Ectodermal cell (in vitro differentiated cells): Measurements from ENCODE around the gene DCAF15.
A peak's percentile ranks its signal among the peaks of the same experiment; 100 is the strongest.

Experiments
- H3K27ac ChIP-seq: 2 replicates; pipeline ENCODE4 v1.7.0; 2013; ENCODE audit warnings: mild to moderate bottlenecking, low read depth, low read length; ENCODE audit not compliant: insufficient read depth, poor library complexity, severe bottlenecking
- H3K27me3 ChIP-seq: 2 replicates; pipeline ENCODE4 v1.7.0; 2013; ENCODE audit warnings: mild to moderate bottlenecking, low read length; ENCODE audit not compliant: insufficient read depth, control insufficient read depth, poor library complexity, severe bottlenecking
- H3K36me3 ChIP-seq: one replicate; pipeline ENCODE4 v1.7.0; 2013; ENCODE audit warnings: low read length; ENCODE audit not compliant: control insufficient read depth, insufficient read depth
- H3K4me1 ChIP-seq: one replicate; pipeline ENCODE4 v1.7.0; 2013; ENCODE audit warnings: low read length; ENCODE audit not compliant: control insufficient read depth, insufficient read depth
- H3K4me3 ChIP-seq: 2 replicates; pipeline ENCODE4 v1.7.0; 2013; ENCODE audit warnings: low read depth, low read length, control low read depth; ENCODE audit not compliant: insufficient read depth
- H3K9me3 ChIP-seq: 2 replicates; pipeline ENCODE4 v1.7.0; 2013; ENCODE audit warnings: mild to moderate bottlenecking, low read length, moderate library complexity; ENCODE audit not compliant: control insufficient read depth
- WGBS, 2 experiments: methylation state at CpG; one replicate each; pipeline ENCODE4 v1.1.7; 2013; ENCODE audit warnings: missing lambda C conversion rate in 2 of 2; 5-methylcytosine and 5-hydroxymethylcytosine counted together

The DCAF15 gene

GRCh38 chr19:13976446-13976845, 24.1 kb downstream of the DCAF15 start:
- peaks cover 9% of the 10 kb centered on the region for H3K4me1 ChIP-seq
- H3K9me3 ChIP-seq = no peaks in the 10 kb centered on the region
- no peaks in the 10 kb centered on the region for H3K36me3 ChIP-seq
- H3K4me3 ChIP-seq = no peak overlapping the region
- no peaks in the 10 kb centered on the region for H3K27me3 ChIP-seq
- H3K27ac ChIP-seq = no peak overlapping the region
- WGBS, 2 experiments = 93 to 94% methylated on average over 12 of the region's 12 CpGs

- H3K4me1 ChIP-seq = peaks cover 9% of the 10 kb centered on the region
- H3K27me3 ChIP-seq = no peaks in the 10 kb centered on the region
- 91 to 92% methylated on average over 12 of the region's 12 CpGs for WGBS, 2 experiments
- H3K27ac ChIP-seq = no peak overlapping the region
- no peaks in the 10 kb centered on the region for H3K9me3 ChIP-seq
- no peak overlapping the region for H3K4me3 ChIP-seq
- no peaks in the 10 kb centered on the region for H3K36me3 ChIP-seq
These were observed 25.5 kb downstream of the DCAF15 start for GRCh38 chr19:13977803-13978202.

- Histone ChIP-seq H3K27me3 (no peaks in the 10 kb centered on the region), H3K27ac (no peak overlapping the region), H3K4me1 (peaks cover 9% of the 10 kb centered on the region), H3K9me3 (no peaks in the 10 kb centered on the region), H3K4me3 (peak overlapping the region; percentile 40), H3K36me3 (no peaks in the 10 kb centered on the region)
- whole genome bisulfite sequencing, 2 experiments = 2% methylated on average over 74 of the region's 74 CpGs
These were observed 26.3 kb downstream of the DCAF15 start for GRCh38 chr19:13978351-13979243.

- 41 to 44% methylated on average over 12 of the region's 12 CpGs for whole genome bisulfite sequencing, 2 experiments
These were observed 26.9 kb downstream of the DCAF15 start for GRCh38 chr19:13979244-13979615.

GRCh38 chr19:13979686-13980085, 27.4 kb downstream of the DCAF15 start:
- 91 to 92% methylated on average over 11 to 12 of the region's 12 CpGs for WGBS, 2 experiments
- Histone ChIP-seq H3K9me3 (no peaks in the 10 kb centered on the region), H3K4me3 (no peak overlapping the region), H3K27me3 (no peaks in the 10 kb centered on the region), H3K4me1 (peaks cover 14% of the 10 kb centered on the region), H3K27ac (no peak overlapping the region), H3K36me3 (no peaks in the 10 kb centered on the region)

More at GRCh38 chr19:13979244-13979615, 26.9 kb downstream of the DCAF15 start:
- no peaks in the 10 kb centered on the region for H3K36me3 ChIP-seq
- H3K4me1 ChIP-seq = peaks cover 10% of the 10 kb centered on the region
- no peaks in the 10 kb centered on the region for H3K27me3 ChIP-seq
- peak overlapping the region; percentile 40 for H3K4me3 ChIP-seq
- no peaks in the 10 kb centered on the region for H3K9me3 ChIP-seq
- no peak overlapping the region for H3K27ac ChIP-seq

- no peak overlapping the region for H3K4me3 ChIP-seq
- no peaks in the 10 kb centered on the region for H3K27me3 ChIP-seq
- peaks cover 14% of the 10 kb centered on the region for H3K4me1 ChIP-seq
- WGBS, 2 experiments = 95% methylated on average over 15 of the region's 15 CpGs
- no peaks in the 10 kb centered on the region for H3K36me3 ChIP-seq
- H3K27ac ChIP-seq = no peak overlapping the region
- no peaks in the 10 kb centered on the region for H3K9me3 ChIP-seq
These were observed 28.0 kb downstream of the DCAF15 start for GRCh38 chr19:13980340-13980739.

- Histone ChIP-seq H3K36me3 (no peaks in the 10 kb centered on the region), H3K27me3 (no peaks in the 10 kb centered on the region), H3K4me3 (no peak overlapping the region), H3K27ac (no peak overlapping the region), H3K4me1 (peaks cover 17% of the 10 kb centered on the region), H3K9me3 (no peaks in the 10 kb centered on the region)
- 92 to 96% methylated on average over 5 of the region's 5 CpGs for WGBS, 2 experiments
These were observed 28.7 kb downstream of the DCAF15 start for GRCh38 chr19:13981021-13981420.

GRCh38 chr19:13981467-13981866, 29.2 kb downstream of the DCAF15 start:
- WGBS, 2 experiments = 92 to 95% methylated on average over 9 of the region's 9 CpGs
- no peaks in the 10 kb centered on the region for H3K9me3 ChIP-seq
- H3K27ac ChIP-seq = no peak overlapping the region
- no peaks in the 10 kb centered on the region for H3K36me3 ChIP-seq
- peaks cover 21% of the 10 kb centered on the region for H3K4me1 ChIP-seq
- no peaks in the 10 kb centered on the region for H3K27me3 ChIP-seq
- no peak overlapping the region for H3K4me3 ChIP-seq

- WGBS, 2 experiments = 94 to 95% methylated on average over 17 of the region's 17 CpGs
- H3K9me3 ChIP-seq = no peaks in the 10 kb centered on the region
- H3K36me3 ChIP-seq = no peaks in the 10 kb centered on the region
- no peak overlapping the region for H3K4me3 ChIP-seq
- H3K4me1 ChIP-seq = peaks cover 27% of the 10 kb centered on the region
- H3K27me3 ChIP-seq = no peaks in the 10 kb centered on the region
- no peak overlapping the region for H3K27ac ChIP-seq
These were observed 29.7 kb downstream of the DCAF15 start for GRCh38 chr19:13981988-13982501.

- H3K4me3 ChIP-seq = no peak overlapping the region
- peaks cover 33% of the 10 kb centered on the region for H3K4me1 ChIP-seq
- 96% methylated on average over 9 of the region's 9 CpGs for WGBS, 2 experiments
- no peaks in the 10 kb centered on the region for H3K36me3 ChIP-seq
- no peaks in the 10 kb centered on the region for H3K9me3 ChIP-seq
- no peak overlapping the region for H3K27ac ChIP-seq
- no peaks in the 10 kb centered on the region for H3K27me3 ChIP-seq
These were observed 30.5 kb downstream of the DCAF15 start for GRCh38 chr19:13982773-13983172.
